GOT3 (cell line): ENCODE data around the gene DOCK3.
"Not testable (repeated sequence)": the region's sequence is repeated elsewhere in the genome, so short reads cannot be mapped to it uniquely, and the experiment has no call there.

Experiments used
- DNase-seq: peaks from one replicate; lab custom pipeline; 2025; ENCODE audit warnings: mixed read lengths; lab: John Stamatoyannopoulos, UW

The DOCK3 gene

GRCh38 chr3:51100536-51100851 is 425.8 kb downstream of the DOCK3 start:
- no peak for DNase-seq

- no peak for DNase-seq
Observed at GRCh38 chr3:51102396-51102795, 427.7 kb downstream of the DOCK3 start.

DNA sequence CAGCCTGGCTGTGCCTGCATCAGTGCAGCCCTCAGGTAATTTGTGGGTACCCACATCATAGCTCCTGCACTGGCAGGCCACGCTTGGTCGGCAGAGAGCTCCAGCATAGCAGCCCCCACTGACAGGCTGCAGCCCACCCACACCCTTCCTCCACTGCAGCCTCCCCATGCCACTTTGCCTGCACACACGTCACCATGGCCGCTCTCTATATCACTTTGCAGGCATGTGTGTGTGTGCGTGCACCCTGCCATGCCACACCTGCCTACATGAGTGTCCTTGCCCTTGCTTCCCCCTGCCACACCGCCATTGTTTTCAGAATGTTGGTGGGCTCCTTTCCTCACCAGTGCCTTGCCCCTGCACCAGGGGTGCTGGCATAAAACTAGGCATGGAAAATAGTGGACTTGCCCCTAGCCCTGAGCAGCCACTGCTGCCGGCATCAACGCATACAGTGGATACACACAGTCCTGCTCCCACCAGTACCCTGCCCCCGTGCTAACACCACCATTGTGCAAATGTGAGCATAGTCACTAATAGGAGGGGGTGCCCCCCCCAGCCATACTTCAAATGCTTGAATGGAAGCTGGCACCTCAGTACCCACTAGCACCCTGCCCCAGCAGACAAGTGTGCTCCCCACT is 431.6 kb downstream of the DOCK3 start:
- DNase-seq, result no peak

DNA sequence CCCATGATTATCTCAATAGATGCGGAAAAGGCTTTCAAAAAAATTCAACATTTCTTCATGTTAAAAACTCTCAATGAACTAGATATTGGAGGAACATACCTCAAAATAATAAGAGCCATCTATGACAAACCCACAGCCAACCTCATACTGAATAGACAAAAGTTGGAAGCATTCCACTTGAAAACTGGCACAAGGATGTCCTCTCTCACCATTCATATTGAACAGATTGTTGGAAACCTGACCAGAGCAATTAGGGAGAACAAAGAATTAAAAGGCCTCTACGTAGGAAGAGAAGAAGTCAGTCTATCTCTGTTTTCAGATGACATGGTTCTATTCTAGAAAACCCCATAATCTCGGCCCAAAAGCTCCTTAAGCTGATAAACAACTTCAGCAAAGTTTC is 435.9 kb downstream of the DOCK3 start:
- no peak for DNase-seq

GRCh38 chr3:51122944-51123343 is 448.2 kb downstream of the DOCK3 start:
- DNase-seq, result no peak

DNA sequence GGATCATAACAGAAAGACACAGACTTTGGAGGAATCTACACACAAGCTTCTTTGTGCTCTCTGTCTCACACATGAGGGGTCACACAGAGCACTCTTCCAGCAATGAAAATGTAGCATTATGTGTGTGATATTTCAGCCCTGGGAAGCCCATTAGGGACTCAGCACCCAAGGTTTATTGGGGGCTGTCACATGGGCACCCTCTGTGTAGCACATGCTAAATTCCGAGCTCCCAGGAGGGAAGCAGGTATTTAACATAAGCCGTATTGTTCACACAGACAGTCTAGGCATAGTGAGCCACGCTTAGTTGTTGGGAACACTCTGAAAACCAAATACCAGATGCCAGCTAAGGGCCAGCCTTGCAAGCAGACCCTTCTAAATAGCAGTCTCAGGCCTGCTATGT is 448.8 kb downstream of the DOCK3 start:
- no peak for DNase-seq

- DNase-seq, result not testable (repeated sequence)
Observed at GRCh38 chr3:51131607-51132006, 456.9 kb downstream of the DOCK3 start.

DNA sequence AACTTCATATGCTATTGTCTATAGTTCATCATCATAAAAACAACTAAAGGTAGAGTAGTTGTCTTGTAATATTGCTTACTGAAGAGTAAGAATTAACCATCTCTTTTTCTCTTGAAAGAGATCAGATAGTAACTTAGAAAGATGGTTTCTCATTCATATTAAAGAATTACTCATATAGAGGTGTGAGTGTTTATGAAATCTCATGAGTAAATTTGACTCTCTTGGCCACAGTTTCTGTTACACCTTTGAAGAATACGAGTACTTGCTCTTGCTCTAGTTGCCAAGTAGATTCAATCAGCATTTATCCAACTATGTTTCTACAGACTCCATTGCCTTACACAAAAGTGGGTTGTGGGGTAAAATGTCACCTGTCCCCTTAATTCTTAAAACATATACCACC is 463.0 kb downstream of the DOCK3 start:
- no peak for DNase-seq

- no peak for DNase-seq
Observed at GRCh38 chr3:51139616-51140015, 464.9 kb downstream of the DOCK3 start.

- DNase-seq, result no peak
Observed at GRCh38 chr3:51141573-51141972, 466.8 kb downstream of the DOCK3 start.

DNA sequence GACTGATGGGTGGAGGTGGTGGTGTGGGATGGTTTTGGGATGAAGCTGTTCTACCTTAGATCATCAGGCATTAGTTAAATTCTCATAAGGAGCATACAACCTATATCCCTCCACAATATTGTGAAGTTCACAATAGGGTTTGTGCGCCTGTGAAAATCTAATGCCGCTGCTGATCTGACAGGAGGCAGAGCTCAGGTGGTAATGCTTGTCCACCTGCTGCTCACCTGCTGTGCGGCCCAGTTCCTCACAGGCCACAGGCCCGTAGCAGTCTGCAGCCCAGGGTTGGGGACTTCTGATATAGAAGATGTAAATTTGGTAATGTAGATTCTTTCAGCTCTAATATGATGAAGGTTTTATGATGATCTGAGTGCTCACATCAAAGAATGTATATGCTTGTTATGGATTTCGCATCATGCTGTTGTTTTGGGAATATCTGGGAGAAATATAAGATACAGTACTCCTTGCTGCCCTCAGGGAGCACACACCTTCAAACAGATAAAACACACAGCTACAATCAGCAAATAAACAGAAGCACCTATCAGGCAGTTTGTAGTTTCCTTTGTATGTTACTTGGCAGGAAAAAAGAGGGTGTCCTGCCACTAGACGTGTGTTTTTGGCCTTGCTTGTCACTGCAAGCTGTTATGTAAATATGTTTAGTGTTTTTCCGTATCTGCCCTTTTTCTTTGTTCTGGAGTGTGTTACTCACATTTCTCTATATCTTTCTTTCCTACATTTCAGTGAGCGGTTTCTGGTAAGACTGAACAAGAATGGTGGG is 471.3 kb downstream of the DOCK3 start:
- no peak for DNase-seq

GRCh38 chr3:51146781-51147180 is 472.1 kb downstream of the DOCK3 start:
- DNase-seq, result no peak

GRCh38 chr3:51156147-51156546 is 481.4 kb downstream of the DOCK3 start:
- no peak for DNase-seq

- DNase-seq, result no peak
Observed at GRCh38 chr3:51163051-51163450, 488.3 kb downstream of the DOCK3 start.

DNA sequence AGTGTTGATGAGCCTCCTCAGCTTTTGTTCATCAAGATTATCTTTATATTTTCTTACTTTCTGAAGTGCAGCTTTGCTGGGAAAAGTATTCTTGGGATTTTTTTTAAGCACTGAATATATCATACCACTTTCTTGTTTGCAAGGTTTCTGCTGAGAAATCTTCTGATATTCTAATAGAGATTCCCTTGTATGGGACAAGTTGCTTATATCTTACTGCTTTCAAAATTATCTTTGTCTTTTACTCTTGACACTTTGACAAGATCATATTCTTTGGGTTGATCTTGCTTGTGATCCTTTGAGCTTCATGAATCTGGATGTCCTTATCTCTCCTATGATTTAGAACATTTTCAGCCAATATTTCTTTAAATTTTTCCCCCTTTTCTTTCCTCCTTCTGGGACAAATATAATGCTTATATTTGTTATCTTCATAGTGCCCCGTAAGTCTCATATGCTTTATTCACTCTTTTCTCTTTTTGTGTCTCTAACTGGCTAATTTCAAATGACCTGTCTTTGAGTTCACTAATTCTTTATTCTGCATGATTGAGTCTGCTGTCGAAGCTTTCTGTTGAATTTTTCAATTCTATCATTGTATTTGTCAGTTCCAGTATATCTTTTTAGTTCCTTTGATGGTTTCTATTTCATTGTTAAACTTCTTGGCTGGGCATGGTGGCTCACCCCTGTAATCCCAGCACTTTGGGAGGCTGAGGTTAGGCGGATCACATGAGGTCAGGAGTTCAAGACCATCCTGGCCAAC is 499.0 kb downstream of the DOCK3 start:
- DNase-seq, result no peak

DNA sequence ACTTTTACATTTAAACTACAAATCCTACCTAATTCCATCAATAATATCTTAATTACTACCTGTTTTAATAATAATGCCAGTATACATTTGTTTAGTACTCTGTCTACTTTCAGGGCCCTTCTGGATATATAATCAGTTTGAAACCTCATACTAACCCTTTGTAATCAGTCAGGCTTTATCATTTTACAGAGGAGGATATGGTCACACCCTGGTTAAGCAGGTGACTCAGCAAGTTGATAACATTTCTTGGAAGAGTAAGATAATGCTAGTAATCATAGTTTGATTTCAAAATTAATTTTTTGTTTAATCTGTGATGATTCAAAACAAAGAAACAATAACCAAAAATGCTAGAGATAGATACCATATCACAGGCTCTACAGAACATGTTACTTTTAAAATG is 502.2 kb downstream of the DOCK3 start:
- DNase-seq, result no peak

GRCh38 chr3:51186446-51186845 is 511.7 kb downstream of the DOCK3 start:
- DNase-seq, result not testable (repeated sequence)

DNA sequence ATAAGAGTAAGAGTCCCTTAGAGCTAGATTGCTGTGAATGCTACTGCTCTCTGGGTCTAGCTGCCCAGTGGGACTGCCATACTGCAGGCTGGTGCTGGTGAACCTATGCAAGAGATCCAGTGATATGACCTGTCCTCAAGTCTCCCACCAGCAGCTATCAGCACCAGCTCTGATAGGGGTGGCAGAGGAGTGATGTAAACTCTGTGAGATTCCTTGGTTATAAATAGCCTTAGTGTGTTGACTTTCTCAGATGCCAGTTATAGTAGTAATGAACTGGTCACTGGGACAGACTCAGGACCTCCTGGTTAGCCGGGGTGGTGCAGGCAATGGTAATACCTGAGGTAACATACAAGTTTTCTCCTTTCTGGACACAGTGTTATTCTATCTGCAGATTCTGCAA is 515.5 kb downstream of the DOCK3 start:
- DNase-seq, result no peak

DNA sequence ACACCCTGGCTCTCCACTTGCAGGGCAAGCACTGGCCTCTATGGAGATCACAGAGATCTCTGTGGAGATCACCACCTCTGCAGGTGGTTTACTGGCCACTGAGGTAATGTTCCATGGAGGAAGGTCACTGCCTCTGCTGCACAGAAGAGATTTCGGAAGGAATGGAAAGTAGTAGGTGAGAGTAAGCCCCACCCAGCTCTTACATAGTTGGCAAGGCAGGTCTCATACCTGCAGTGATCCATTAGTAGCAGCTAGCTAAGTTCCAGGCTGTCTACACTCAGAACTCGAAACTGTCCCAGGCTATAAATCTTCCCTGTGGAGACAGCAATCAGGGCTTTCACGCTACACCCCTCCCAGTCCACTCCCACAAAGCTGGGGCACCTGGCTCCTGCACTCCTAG is 516.1 kb downstream of the DOCK3 start:
- DNase-seq, result no peak

- no peak for DNase-seq
Observed at GRCh38 chr3:51191768-51192167, 517.0 kb downstream of the DOCK3 start.

DNA sequence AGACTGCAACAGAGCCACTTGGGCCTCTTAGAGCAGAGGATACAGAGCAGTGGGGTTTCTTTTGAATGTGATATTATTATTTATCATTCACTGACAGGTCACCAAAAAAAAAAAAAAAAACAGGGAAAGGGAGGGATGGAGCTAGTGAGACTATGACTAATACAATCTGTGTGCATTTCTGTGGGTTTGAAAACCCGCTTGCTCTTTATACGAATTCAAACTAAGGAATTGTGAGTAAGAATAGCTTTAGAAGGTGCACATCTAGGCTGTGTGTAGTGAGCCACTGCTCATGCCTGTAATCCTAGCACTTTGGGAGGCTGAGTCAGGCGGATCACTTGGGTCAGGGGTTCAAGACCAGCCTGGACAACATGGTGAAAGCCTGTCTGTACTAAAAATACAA is 523.8 kb downstream of the DOCK3 start:
- DNase-seq, result no peak

DNA sequence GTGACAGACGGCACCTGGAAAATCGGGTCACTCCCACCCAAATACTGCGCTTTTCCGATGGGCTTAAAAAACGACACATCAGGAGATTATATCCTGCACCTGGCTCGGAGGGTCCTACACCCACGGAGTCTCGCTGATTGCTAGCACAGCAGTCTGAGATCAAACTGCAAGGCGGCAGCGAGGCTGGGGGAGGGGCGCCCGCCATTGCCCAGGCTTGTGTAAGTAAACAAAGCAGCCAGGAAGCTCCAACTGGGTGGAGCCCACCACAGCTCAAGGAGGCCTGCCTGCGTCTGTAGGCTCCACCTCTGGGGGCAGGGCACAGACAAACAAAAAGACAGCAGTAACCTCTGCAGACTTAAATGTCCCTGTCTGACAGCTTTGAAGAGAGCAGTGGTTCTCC is 524.6 kb downstream of the DOCK3 start:
- DNase-seq, result not testable (repeated sequence)

DNA sequence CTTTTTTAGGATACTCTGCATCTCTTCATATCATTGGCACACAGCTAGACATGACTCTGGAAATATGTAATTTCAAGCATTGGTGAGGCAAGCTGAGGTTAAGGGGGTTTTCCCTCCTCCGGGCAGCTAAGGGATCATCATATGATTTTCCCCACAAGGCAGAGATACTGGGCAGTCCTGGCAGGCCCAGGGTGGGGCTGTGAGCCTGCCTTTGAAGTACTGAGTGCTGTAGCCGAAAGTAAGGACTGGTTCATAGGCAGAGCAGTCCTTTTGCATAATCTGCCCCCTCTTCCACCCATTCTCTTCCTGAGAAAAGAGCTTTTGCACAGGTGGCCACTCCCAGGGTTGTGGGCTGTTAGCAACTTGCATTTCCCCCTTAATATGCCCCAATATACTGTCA is 541.6 kb downstream of the DOCK3 start:
- DNase-seq, result no peak
